Measurements from ENCODE around the gene RANBP1. TPM values are rescaled to one million over a fixed set of nuclear protein-coding genes. Genes with fewer than 3 reads are reported as not detected.

Gene RANBP1
- total RNA-seq, 4 donors from 2014 or later, result 135 to 238 (median 176) TPM

DNA sequence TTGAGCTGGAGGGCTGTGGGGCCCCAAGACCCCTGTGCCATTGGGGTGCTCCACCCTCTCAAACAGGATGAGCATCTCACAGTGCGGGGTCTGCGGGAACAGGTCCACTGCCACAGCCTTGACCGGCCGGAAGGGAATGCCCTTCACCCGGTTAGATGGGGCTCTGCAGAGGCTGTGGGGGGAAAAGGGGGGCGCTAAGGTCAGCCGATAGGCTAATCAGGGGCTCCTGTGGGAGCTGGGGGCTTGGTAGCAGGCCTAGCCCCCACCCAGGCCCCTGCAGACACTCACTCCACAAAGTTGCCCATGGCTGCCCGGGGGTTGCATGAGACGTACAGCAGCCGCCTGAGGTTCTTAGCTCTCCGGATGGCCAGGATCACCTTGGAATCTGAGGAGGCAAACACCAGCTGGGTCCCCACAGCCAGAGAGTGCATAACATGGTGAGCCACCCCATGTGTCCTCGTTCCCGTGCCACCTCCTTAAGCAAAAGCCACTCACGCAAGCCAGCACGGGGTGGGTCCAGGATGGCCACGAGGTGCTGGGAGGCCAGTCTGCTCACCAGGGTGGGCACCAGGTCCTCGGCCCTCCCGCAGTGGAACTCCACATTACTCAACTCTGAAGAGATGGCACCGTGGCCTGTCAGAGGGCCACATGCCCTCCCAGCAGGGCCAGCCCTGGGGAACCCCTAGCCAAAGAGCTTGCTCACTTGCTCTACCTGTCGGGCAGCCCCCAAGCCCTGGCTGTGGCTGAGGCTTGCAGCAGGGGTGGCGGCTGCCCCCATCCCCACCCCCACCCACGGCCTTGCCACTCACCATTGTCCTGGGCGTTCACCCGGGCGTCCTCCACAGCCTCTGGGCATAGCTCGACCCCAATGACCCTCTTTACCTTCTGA is 3.0 kb upstream of the RANBP1 start:
- Histone ChIP-seq H3K27me3 (no peaks in the 10 kb centered on the region), H3K27ac (no peak overlapping the region), H3K4me3 (no peak overlapping the region), H3K36me3 (peaks cover 0 to 82% (median 20%) of the 10 kb centered on the region in 3 donors), H3K4me1 (peaks cover 0 to 47% (median 20%) of the 10 kb centered on the region in 4 donors), H3K9me3 (no peaks in the 10 kb centered on the region)
- DNase-seq (ENCODE audit: low spot score in 2 of 2), result no peak
- WGBS, 2 donors, result 81 to 82% methylated on average over 15 to 25 of the region's 26 CpGs
- no peak for TF ChIP-seq POLR2A (IDR thresholded peaks at IDR 0.05)
- TF ChIP-seq, protein P1, sequence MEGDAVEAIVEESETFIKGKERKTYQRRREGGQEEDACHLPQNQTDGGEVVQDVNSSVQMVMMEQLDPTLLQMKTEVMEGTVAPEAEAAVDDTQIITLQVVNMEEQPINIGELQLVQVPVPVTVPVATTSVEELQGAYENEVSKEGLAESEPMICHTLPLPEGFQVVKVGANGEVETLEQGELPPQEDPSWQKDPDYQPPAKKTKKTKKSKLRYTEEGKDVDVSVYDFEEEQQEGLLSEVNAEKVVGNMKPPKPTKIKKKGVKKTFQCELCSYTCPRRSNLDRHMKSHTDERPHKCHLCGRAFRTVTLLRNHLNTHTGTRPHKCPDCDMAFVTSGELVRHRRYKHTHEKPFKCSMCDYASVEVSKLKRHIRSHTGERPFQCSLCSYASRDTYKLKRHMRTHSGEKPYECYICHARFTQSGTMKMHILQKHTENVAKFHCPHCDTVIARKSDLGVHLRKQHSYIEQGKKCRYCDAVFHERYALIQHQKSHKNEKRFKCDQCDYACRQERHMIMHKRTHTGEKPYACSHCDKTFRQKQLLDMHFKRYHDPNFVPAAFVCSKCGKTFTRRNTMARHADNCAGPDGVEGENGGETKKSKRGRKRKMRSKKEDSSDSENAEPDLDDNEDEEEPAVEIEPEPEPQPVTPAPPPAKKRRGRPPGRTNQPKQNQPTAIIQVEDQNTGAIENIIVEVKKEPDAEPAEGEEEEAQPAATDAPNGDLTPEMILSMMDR (IDR thresholded peaks at IDR 0.05), result no peak
- TF ChIP-seq EP300 (IDR thresholded peaks at IDR 0.05), result no peak

DNA sequence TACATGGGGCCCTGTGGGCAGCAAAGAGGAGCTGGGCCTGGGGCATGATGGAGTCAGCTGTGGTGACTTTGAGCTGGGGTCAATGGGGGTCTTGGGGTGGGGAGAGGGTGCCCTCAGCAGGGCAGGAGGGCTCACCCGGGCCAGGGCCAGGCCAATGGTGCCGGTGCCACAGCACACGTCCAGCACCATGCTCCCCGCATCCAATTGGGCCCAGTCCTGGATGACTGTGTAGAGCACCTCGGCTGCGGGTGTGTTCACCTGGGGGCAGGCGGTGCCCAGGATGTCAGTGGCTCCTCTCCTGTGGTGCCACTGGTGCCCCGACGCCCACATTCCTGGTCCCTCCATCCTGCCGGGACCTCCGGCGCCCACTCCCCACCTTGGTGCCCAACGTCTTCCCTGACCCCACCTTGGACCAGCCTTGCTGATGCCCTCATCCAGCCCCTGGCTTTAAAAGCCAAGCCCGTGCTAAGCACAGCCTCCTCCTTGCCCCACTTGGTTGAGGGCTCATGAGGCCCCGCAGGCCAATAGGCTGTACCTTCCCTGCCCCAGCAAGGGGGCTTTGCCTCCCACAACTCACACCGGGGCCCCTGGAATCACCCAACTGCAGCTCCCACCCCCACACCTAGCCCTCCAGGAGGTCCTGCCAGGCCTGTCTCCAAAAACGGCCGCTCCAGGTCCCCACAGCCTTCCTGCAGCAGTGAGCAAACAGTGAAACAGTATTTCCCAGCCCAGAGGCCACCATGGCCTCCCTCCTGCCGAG is 2.2 kb upstream of the RANBP1 start:
- H3K4me1 ChIP-seq, result peaks cover 0 to 55% (median 27%) of the 10 kb centered on the region in 4 donors
- no peak for DNase-seq (ENCODE audit: low spot score in 2 of 2)
- H3K4me3 ChIP-seq, result no peak overlapping the region
- no peaks in the 10 kb centered on the region for H3K9me3 ChIP-seq
- no peak for TF ChIP-seq POLR2A (IDR thresholded peaks at IDR 0.05)
- TF ChIP-seq, protein P1 (IDR thresholded peaks at IDR 0.05), result no peak
- no peak for TF ChIP-seq EP300 (IDR thresholded peaks at IDR 0.05)
- H3K27ac ChIP-seq, result no peak overlapping the region
- 82 to 89% methylated on average over 11 to 19 of the region's 19 CpGs for WGBS, 2 donors
- peaks cover 0 to 74% (median 12%) of the 10 kb centered on the region in 3 donors for H3K36me3 ChIP-seq
- H3K27me3 ChIP-seq, result no peaks in the 10 kb centered on the region

DNA sequence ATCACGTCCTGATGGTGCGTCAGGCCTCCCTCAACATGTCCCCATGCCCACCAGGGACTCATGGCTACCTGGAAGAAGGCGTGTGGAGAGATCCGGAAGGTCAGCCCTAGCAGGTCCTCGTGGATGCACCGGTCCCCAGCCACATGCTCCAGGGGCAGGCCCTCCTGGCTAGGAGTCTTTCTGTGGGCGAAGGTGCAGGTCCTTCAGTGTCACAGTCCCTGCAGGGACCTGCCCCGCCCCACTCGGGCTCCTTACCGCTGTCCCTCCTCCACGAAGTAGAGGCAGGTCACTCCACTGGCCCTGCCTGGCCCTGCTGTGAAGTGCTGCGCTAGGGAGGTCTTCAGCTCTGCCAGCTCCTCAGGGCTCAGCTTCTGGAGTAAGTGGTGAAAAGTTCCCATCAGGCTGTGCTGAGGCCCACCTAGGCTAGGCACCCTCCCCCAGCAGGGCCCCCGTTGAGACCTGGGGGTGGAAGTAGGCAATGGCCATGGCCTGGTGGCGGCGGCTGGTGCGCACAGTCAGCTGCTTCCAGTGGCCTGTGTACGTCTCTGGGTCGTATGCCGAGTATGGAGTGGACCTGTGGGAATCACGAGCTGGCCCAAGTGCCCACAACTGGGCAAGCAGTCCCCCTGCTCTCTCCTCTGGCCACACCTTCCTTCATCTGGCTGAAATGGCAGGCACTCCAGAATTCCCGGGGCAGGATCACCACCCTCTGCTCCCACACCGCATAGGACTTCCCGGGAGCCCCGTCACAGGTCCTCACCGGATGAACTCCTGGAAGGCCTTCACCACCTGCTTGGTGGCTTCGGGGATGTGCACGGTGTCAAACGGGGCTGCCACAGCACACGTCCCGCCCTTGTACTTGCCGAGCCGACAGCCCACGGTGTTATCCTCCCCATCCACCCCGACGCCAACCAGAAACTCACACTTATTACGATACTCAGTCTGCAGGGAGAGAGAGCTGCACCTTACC is 1.1 kb upstream of the RANBP1 start:
- Histone ChIP-seq H3K4me3 (no peak overlapping the region), H3K36me3 (peaks cover 0 to 71% (median 5%) of the 10 kb centered on the region in 3 donors), H3K9me3 (no peaks in the 10 kb centered on the region), H3K27me3 (no peaks in the 10 kb centered on the region), H3K27ac (peak overlapping the region in 1 of 4 donors; percentile 92), H3K4me1 (peaks cover 0 to 66% (median 32%) of the 10 kb centered on the region in 4 donors)
- TF ChIP-seq, protein P1 (IDR thresholded peaks at IDR 0.05), result no peak
- TF ChIP-seq POLR2A (IDR thresholded peaks at IDR 0.05), result no peak
- no peak for TF ChIP-seq EP300 (IDR thresholded peaks at IDR 0.05)
- WGBS, 2 donors, result 88% methylated on average over 35 to 36 of the region's 36 CpGs
- DNase-seq (ENCODE audit: low spot score in 2 of 2), result no peak

DNA sequence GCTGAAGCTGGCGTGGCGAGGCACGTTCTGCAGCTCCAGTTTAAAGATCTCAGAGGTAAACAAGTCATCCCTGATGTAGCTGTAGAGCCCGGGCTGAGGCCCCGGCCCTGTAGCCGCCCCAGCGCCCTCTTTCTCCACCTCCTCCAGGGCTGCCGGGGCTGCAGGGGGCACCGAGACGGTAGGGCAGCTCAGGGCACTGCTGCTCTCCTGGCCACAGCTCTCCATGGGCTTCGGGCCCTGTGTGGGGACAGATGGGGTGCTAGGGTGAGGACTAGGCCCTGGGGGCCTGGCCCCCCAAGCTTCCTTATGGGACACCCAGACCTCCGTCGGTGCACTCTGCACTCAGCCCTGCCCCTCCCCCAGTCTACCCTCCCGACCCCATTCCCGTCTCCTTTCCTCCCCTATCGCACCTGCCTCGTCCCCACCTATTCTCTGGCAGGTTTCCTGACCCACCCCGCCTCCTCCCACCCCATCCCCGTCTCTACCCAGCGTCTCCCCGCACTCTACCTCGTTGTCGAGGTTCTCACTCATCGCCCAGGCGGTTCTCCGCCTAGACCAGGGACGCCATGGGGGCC is 559 bp downstream of the RANBP1 start:
- H3K27me3 ChIP-seq, result no peaks in the 10 kb centered on the region
- peak overlapping the region; percentile 86 to 94 (median 92) for H3K27ac ChIP-seq
- no peak for DNase-seq (ENCODE audit: low spot score in 2 of 2)
- no peaks in the 10 kb centered on the region for H3K9me3 ChIP-seq
- 10 to 11% methylated on average over 27 of the region's 27 CpGs for WGBS, 2 donors
- peaks cover 0 to 82% (median 32%) of the 10 kb centered on the region in 4 donors for H3K4me1 ChIP-seq
- no peak for TF ChIP-seq EP300 (IDR thresholded peaks at IDR 0.05)
- TF ChIP-seq, protein P1 (IDR thresholded peaks at IDR 0.05), result no peak
- TF ChIP-seq POLR2A (IDR thresholded peaks at IDR 0.05), result no peak
- H3K36me3 ChIP-seq, result peaks cover 0 to 71% (median 5%) of the 10 kb centered on the region in 3 donors
- H3K4me3 ChIP-seq, result peak overlapping the region; percentile 84 to 98 (median 91)

All from tibial nerve (tissue), 4 donors.